Loucy (cell line): ENCODE measurements around the gene MXD3.

Experiments
- H2AFZ ChIP-seq: fragments of 200-600 bp; sonication (generic); 2 replicates; pipeline ENCODE4 v1.6.0; 2016; ENCODE audit warnings: antibody characterized with exemption, mild to moderate bottlenecking, low read length, moderate library complexity
- H3F3A ChIP-seq: fragments of 200-600 bp; 2 replicates; pipeline ENCODE4 v1.6.0; 2016; ENCODE audit warnings: antibody characterized with exemption, low read depth, mild to moderate bottlenecking
- H3K27me3 ChIP-seq: fragments of 200-600 bp; sonication (generic); 2 replicates; pipeline ENCODE4 v1.6.1; 2014; ENCODE audit warnings: low read length, mild to moderate bottlenecking; ENCODE audit not compliant: insufficient read depth, poor library complexity, severe bottlenecking
- H3K36me3 ChIP-seq: fragments of 200-600 bp; sonication (generic); 2 replicates; pipeline ENCODE4 v1.6.1; 2016; ENCODE audit warnings: low read length; ENCODE audit not compliant: insufficient read depth
- H3K4me1 ChIP-seq: fragments of 200-600 bp; sonication (generic); 2 replicates; pipeline ENCODE4 v1.5.1; 2014; ENCODE audit warnings: low read length, mild to moderate bottlenecking; ENCODE audit not compliant: insufficient read depth, poor library complexity, severe bottlenecking
- H3K4me2 ChIP-seq: fragments of 200-600 bp; sonication (generic); 2 replicates; pipeline ENCODE4 v1.6.0; 2014; ENCODE audit warnings: antibody characterized with exemption, low read length, low read depth, mild to moderate bottlenecking; ENCODE audit not compliant: poor library complexity, severe bottlenecking
- H3K4me3 ChIP-seq: fragments of 200-600 bp; sonication (generic); 2 replicates; pipeline ENCODE4 v1.5.1; 2014; ENCODE audit warnings: low read length, mild to moderate bottlenecking, mixed read lengths; ENCODE audit not compliant: poor library complexity, severe bottlenecking
- H3K79me2 ChIP-seq: fragments of 200-600 bp; sonication (generic); 2 replicates; pipeline ENCODE4 v1.6.1; 2014; ENCODE audit warnings: low read length; ENCODE audit not compliant: insufficient read depth
- H3K9ac ChIP-seq: fragments of 200-600 bp; sonication (generic); 2 replicates; pipeline ENCODE4 v1.6.0; 2014; ENCODE audit warnings: mild to moderate bottlenecking, low read depth, low read length, moderate library complexity; ENCODE audit not compliant: poor library complexity, severe bottlenecking
- H3K9me2 ChIP-seq: fragments of 200-600 bp; sonication (generic); replicated peaks from 2 replicates; pipeline ENCODE4 v1.6.1; 2016; ENCODE audit warnings: low read depth, low read length, mixed read lengths
- H3K9me3 ChIP-seq: fragments of 200-600 bp; sonication (generic); 2 replicates; pipeline ENCODE4 v1.6.1; 2014; ENCODE audit warnings: mild to moderate bottlenecking, antibody characterized with exemption, low read length, low read depth; ENCODE audit not compliant: insufficient read depth
- H4K20me1 ChIP-seq: fragments of 200-600 bp; sonication (generic); 2 replicates; pipeline ENCODE4 v1.6.0; 2014; ENCODE audit warnings: antibody characterized with exemption, low read length, mild to moderate bottlenecking; ENCODE audit not compliant: insufficient read depth, poor library complexity, severe bottlenecking
- EZH2phosphoT487 ChIP-seq: fragments of 200-600 bp; IDR thresholded peaks from 2 replicates; pipeline ENCODE4 v1.6.1; 2018; ENCODE audit warnings: antibody characterized with exemption, mild to moderate bottlenecking, moderate library complexity, borderline replicate concordance
- TF ChIP-seq, protein P1 (sequence below): fragments of 200-600 bp; sonication (generic); conservative IDR thresholded peaks from 2 replicates; pipeline ENCODE4 v1.5.1; 2014; ENCODE audit warnings: mild to moderate bottlenecking, antibody characterized with exemption, low read length

The MXD3 gene

DNA sequence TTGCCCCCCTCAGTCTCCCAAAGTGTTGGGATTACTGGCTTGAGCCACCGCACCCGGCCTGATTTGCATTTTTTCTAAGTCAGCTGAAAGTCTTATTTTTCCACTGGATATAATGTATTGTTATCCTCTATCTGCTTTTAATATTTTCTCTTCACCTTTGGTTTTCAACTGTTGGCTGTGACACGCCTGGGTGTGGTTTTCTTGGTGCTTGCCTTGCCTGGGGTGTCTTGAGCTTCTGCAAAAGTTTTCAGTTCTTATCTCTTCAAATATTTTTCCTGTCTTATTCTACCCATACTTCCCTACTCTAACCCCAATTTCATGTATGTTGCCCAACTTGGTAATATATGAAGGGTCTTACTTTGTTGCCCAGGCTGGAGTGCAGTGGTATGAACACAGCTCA lies 4.3 kb upstream of the MXD3 start:
- Histone ChIP-seq H3K9me3 (no peaks in the 10 kb centered on the region), H3K9me2 (no peaks in the 10 kb centered on the region), H4K20me1 (no peaks in the 10 kb centered on the region), H3K4me1 (peaks cover 3% of the 10 kb centered on the region), H3K27me3 (no peaks in the 10 kb centered on the region), H3F3A (no peaks in the 10 kb centered on the region), H3K4me3 (no peak overlapping the region), H2AFZ (no peak overlapping the region), H3K4me2 (no peak overlapping the region), H3K36me3 (no peaks in the 10 kb centered on the region), H3K9ac (no peak overlapping the region), H3K79me2 (peaks cover 12% of the 10 kb centered on the region; the same call in 1 of the 2 replicates)
- no peak for TF ChIP-seq EZH2phosphoT487
- TF ChIP-seq, protein P1, sequence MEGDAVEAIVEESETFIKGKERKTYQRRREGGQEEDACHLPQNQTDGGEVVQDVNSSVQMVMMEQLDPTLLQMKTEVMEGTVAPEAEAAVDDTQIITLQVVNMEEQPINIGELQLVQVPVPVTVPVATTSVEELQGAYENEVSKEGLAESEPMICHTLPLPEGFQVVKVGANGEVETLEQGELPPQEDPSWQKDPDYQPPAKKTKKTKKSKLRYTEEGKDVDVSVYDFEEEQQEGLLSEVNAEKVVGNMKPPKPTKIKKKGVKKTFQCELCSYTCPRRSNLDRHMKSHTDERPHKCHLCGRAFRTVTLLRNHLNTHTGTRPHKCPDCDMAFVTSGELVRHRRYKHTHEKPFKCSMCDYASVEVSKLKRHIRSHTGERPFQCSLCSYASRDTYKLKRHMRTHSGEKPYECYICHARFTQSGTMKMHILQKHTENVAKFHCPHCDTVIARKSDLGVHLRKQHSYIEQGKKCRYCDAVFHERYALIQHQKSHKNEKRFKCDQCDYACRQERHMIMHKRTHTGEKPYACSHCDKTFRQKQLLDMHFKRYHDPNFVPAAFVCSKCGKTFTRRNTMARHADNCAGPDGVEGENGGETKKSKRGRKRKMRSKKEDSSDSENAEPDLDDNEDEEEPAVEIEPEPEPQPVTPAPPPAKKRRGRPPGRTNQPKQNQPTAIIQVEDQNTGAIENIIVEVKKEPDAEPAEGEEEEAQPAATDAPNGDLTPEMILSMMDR, result no peak

DNA sequence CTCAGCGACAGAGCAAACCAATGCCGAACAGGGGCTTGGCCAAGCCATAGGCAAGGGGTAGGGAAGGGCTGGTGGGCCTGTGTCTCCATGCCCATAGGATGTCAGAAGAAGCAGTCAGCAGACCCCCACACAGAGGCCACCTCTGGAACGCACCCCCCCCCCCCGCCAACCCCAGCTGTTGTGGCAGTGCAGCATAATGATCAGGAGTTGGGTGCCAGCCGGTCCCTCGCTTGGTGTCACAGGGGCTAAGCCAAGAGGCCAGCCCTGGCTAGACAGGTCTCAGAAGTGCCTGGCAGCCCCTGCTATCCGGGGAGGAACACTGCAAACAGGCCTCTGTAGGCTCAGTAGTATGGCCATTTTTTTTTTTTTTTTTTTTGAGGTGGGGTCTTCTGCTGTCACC lies 3.7 kb upstream of the MXD3 start:
- Histone ChIP-seq H3K4me2 (no peak overlapping the region), H3K27me3 (no peaks in the 10 kb centered on the region), H3K4me1 (peaks cover 6% of the 10 kb centered on the region), H3K4me3 (no peak overlapping the region), H3F3A (no peaks in the 10 kb centered on the region), H3K9me3 (no peaks in the 10 kb centered on the region), H2AFZ (no peak overlapping the region), H3K9ac (no peak overlapping the region), H3K36me3 (no peaks in the 10 kb centered on the region), H4K20me1 (peaks cover 3% of the 10 kb centered on the region), H3K79me2 (peaks cover 18% of the 10 kb centered on the region), H3K9me2 (no peaks in the 10 kb centered on the region)
- TF ChIP-seq EZH2phosphoT487, result no peak
- TF ChIP-seq, protein P1, result no peak

DNA sequence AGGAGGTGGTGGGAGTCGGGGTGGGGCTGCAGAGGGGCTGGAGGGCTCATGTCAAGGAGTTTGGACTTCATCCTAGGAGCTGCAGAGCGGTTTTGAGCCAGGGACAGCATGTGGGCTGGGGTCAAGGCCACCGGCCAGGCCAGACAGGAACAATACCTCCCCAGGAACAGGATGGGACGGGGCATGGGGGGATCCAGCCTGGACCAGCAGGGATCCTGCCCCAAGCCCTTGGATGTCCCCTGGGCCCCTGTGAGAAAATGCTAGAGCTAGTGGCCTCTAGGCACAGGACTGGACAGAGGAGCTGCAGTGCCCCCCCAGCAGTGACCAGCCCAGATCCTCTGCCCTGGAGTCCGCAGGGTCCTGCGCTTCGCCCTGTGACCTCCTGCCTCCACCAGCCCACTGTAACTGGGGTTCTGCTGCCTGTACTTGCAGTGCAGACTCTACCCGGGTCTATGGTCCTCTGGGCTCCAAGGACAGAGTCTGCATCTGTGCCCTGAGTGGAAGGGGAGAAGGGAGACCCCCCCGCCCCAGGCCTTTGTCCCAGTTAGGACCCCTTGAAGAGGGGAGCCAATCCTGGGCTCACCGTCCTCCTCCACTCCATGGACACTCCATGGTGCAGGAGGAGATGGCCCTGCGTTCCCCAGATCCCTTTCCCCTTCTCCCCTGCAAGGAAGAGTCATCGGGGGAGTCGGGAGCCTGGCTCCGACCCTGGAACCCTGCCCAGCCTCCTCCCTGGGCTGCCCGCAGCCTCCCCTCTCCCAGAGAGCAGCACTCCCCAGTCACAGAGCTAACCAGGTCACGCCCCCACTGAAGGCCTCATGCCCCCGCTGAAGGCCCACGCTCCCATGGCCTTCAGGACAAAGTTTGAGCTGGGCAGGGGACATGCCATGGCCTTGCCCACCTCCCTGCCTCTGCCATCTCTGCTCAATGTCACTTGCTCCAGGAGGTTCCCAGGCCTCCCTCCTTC lies 3.0 kb upstream of the MXD3 start:
- H4K20me1 ChIP-seq, result peaks cover 9% of the 10 kb centered on the region
- no peak overlapping the region for H3K4me3 ChIP-seq
- no peaks in the 10 kb centered on the region for H3K27me3 ChIP-seq
- H3K9me2 ChIP-seq, result no peaks in the 10 kb centered on the region
- H2AFZ ChIP-seq, result no peak overlapping the region
- H3F3A ChIP-seq, result no peaks in the 10 kb centered on the region
- no peaks in the 10 kb centered on the region for H3K36me3 ChIP-seq
- peaks cover 26% of the 10 kb centered on the region for H3K79me2 ChIP-seq
- H3K9me3 ChIP-seq, result no peaks in the 10 kb centered on the region
- no peak for TF ChIP-seq EZH2phosphoT487
- TF ChIP-seq, protein P1, result no peak
- H3K4me1 ChIP-seq, result peaks cover 12% of the 10 kb centered on the region
- H3K9ac ChIP-seq, result no peak overlapping the region
- H3K4me2 ChIP-seq, result no peak overlapping the region
